Measurements from ENCODE around the gene IL15.

GRCh38 chr4:141705048-141705746 is 68.8 kb downstream of the IL15 start:
- TF ChIP-seq, protein P1, sequence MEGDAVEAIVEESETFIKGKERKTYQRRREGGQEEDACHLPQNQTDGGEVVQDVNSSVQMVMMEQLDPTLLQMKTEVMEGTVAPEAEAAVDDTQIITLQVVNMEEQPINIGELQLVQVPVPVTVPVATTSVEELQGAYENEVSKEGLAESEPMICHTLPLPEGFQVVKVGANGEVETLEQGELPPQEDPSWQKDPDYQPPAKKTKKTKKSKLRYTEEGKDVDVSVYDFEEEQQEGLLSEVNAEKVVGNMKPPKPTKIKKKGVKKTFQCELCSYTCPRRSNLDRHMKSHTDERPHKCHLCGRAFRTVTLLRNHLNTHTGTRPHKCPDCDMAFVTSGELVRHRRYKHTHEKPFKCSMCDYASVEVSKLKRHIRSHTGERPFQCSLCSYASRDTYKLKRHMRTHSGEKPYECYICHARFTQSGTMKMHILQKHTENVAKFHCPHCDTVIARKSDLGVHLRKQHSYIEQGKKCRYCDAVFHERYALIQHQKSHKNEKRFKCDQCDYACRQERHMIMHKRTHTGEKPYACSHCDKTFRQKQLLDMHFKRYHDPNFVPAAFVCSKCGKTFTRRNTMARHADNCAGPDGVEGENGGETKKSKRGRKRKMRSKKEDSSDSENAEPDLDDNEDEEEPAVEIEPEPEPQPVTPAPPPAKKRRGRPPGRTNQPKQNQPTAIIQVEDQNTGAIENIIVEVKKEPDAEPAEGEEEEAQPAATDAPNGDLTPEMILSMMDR (IDR thresholded peaks at IDR 0.05), result no peak
- no peak for TF ChIP-seq POLR2A (IDR thresholded peaks at IDR 0.05)

Measured in esophagus squamous epithelium (tissue), 4 donors.